HFFc6 (cell line): ENCODE data around the gene UBE4A. TPM values are rescaled to one million over a fixed set of nuclear protein-coding genes. Genes with fewer than 3 reads are reported as not detected.

Experiments
- DNase-seq: peaks from one replicate; pipeline ENCODE4 v3.0.0-alpha.2; 2018
- H3K27ac Mint-ChIP-seq: 2 replicates; pipeline ENCODE4 v1.8.0; 2020; ENCODE audit warnings: mild to moderate bottlenecking, mixed read lengths
- H3K27me3 Mint-ChIP-seq: 2 replicates; pipeline ENCODE4 v1.8.0; 2021; ENCODE audit warnings: mild to moderate bottlenecking, moderate library complexity, mixed read lengths; ENCODE audit not compliant: insufficient read depth
- H3K36me3 Mint-ChIP-seq: 2 replicates; pipeline ENCODE4 v1.8.0; 2021; ENCODE audit warnings: low read depth, mixed read lengths
- H3K4me1 Mint-ChIP-seq: 2 replicates; pipeline ENCODE4 v1.8.0; 2020; ENCODE audit warnings: low read depth, mixed read lengths
- H3K4me3 Mint-ChIP-seq: 2 replicates; pipeline ENCODE4 v1.8.0; 2020; ENCODE audit warnings: mild to moderate bottlenecking, moderate library complexity, mixed read lengths
- H3K9me3 Mint-ChIP-seq: 2 replicates; pipeline ENCODE4 v1.8.0; 2020; ENCODE audit warnings: mild to moderate bottlenecking, mixed read lengths
- total RNA-seq, 6 experiments: library from RNA; stranded (reverse); fragmentation: NEBNext Ultra II Directional; extraction: Animal tissue kit (Norgen Biotek cat#: 25700); gene quantifications; 2 replicates in 1 of 6; 3 replicates in 5 of 6; pipeline ENCODE4 v1.2.3, GENCODE V29; 2021
- TF ChIP-seq, protein P1 (sequence below): fragments of 200-600 bp; sonication (generic); IDR thresholded peaks from 2 replicates; pipeline ENCODE4 v1.5.0; 2021; ENCODE audit warnings: antibody characterized with exemption, mild to moderate bottlenecking

UBE4A gene
- total RNA-seq, 6 experiments from 2014 or later: 46.2 to 62.7 (median 54.1) TPM

DNA sequence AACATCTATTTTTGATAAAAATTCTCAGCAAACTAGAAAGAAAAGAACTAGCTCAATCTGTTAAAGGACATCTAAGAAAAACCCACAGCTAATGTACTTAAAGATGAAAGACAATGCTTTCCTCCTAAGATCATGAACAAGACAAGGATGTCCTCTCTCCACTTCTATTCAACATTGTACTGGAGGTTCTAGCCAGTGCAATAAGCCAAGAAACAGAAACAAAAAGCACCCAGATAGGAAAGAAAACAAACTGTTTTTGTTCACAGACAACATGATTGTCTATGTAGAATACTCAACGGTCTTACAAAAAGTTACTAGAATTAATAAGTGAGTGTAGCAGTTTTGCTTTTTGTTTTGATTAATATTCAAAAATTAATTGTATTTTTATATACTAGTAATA, 24.7 kb upstream of the UBE4A start:
- Mint-ChIP-seq H3K27ac (no peak overlapping the region), H3K9me3 (no peaks in the 10 kb centered on the region), H3K4me3 (no peak overlapping the region), H3K4me1 (no peaks in the 10 kb centered on the region), H3K27me3 (peaks cover 16% of the 10 kb centered on the region), H3K36me3 (no peaks in the 10 kb centered on the region)
- TF ChIP-seq, protein P1, sequence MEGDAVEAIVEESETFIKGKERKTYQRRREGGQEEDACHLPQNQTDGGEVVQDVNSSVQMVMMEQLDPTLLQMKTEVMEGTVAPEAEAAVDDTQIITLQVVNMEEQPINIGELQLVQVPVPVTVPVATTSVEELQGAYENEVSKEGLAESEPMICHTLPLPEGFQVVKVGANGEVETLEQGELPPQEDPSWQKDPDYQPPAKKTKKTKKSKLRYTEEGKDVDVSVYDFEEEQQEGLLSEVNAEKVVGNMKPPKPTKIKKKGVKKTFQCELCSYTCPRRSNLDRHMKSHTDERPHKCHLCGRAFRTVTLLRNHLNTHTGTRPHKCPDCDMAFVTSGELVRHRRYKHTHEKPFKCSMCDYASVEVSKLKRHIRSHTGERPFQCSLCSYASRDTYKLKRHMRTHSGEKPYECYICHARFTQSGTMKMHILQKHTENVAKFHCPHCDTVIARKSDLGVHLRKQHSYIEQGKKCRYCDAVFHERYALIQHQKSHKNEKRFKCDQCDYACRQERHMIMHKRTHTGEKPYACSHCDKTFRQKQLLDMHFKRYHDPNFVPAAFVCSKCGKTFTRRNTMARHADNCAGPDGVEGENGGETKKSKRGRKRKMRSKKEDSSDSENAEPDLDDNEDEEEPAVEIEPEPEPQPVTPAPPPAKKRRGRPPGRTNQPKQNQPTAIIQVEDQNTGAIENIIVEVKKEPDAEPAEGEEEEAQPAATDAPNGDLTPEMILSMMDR: no peak
- no peak for DNase-seq

DNA sequence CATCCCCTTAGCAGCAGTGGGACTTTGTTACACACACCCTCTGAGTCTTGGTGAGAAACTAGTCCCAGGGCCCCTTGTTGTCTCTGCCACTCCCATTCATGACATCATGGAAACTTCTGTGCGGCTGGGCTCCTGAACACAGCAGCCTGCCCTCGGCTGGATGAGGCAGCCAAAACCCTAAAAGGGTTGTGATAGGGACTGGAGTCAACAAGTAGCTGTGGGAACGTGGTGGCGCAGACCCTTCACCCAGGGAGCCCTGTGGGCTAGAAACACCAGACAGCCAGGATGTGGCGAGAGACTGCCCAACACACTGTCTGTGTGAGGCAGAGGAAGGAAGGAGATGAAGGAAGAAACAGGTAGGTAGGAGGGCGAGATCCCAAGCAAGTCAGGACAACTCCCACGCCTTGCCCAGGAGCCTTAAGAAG, 20.8 kb upstream of the UBE4A start:
- H3K36me3 Mint-ChIP-seq: no peaks in the 10 kb centered on the region
- no peaks in the 10 kb centered on the region for H3K9me3 Mint-ChIP-seq
- TF ChIP-seq, protein P1: no peak
- no peak overlapping the region for H3K27ac Mint-ChIP-seq
- no peak for DNase-seq
- peaks cover 22% of the 10 kb centered on the region for H3K27me3 Mint-ChIP-seq
- H3K4me1 Mint-ChIP-seq: no peaks in the 10 kb centered on the region
- H3K4me3 Mint-ChIP-seq: no peak overlapping the region

DNA sequence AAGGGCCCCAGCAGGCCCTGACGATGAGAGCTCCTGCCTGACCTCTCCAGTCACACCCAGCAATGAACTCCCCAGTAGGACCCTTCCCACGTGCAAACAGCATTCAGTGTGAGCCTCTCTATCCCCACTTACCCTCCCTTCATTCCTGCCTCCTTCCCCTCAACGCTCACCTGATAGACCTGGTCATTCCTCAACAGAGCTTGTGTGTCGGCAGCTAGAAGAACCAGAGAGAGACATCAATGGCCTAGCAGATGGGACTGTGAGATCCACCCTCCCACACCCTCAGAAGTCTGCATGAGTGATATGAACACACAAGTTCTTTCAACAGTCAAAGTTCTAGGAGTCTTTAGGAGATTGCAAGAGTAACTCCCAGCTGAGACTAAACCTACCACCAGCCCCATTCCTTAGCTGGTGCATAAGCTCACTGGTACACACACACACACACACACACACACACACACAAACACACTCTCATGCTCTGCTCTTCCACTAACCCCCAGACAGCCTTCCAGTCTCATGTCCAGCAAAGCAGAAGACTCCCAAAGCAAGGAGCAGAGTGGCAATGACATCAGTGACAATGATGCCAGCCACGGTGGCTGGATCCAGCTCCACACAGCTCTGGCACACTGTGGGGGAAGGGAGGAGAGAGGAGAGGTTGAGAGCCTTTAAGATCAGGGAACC, 20.0 kb upstream of the UBE4A start:
- Mint-ChIP-seq H3K4me1 (no peaks in the 10 kb centered on the region), H3K36me3 (no peaks in the 10 kb centered on the region), H3K9me3 (no peaks in the 10 kb centered on the region), H3K27ac (no peak overlapping the region), H3K4me3 (no peak overlapping the region), H3K27me3 (peaks cover 22% of the 10 kb centered on the region)
- DNase-seq: no peak
- TF ChIP-seq, protein P1: no peak

DNA sequence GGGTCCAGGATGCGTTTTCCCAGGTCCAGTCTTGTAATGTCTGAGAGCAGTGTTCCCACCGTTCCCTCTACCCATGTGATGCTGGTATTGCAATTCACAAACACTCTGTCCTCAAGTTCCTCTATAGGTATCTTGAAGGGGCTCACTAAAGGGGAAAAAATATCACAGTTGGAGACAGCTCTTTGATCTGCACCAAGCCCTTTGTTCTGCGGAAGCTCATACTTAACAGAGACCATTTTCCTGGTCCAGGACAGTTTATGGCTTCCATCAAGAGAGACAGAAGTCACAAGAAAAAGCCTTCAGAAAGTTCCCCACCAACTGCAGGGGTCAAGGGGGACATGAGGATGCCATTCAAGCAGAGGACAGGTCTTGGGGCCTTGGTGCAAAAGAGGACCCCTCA, 19.0 kb upstream of the UBE4A start:
- TF ChIP-seq, protein P1: no peak

DNA sequence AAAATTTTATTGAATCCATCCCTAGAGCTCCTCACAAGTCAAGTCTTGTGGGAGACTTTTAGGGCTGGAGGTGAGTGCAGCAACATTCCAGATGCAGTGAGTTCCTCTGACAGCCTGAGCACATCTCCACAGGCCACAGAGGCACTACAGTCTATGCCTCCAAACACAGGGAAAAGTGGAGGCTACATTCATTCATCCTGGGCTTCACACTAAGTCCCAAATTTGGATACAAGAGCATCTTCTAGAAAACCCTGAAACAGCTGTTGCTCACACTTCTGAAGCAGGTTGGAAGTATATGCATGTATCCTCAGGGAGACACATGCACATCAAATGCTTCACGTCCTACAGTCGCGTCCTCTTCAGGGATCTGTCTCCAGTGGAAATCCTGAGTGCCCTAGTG, 18.1 kb upstream of the UBE4A start:
- H3K27me3 Mint-ChIP-seq: peaks cover 26% of the 10 kb centered on the region
- H3K4me3 Mint-ChIP-seq: no peak overlapping the region
- DNase-seq: no peak
- TF ChIP-seq, protein P1: no peak
- no peaks in the 10 kb centered on the region for H3K36me3 Mint-ChIP-seq
- H3K4me1 Mint-ChIP-seq: no peaks in the 10 kb centered on the region
- H3K27ac Mint-ChIP-seq: no peak overlapping the region
- H3K9me3 Mint-ChIP-seq: no peaks in the 10 kb centered on the region

More for the DNA sequence above, 19.0 kb upstream of the UBE4A start:
- no peak for DNase-seq
- peaks cover 21% of the 10 kb centered on the region for H3K27me3 Mint-ChIP-seq
- H3K4me3 Mint-ChIP-seq: no peak overlapping the region
- no peaks in the 10 kb centered on the region for H3K9me3 Mint-ChIP-seq
- no peak overlapping the region for H3K27ac Mint-ChIP-seq
- H3K4me1 Mint-ChIP-seq: no peaks in the 10 kb centered on the region
- no peaks in the 10 kb centered on the region for H3K36me3 Mint-ChIP-seq
